Measurements from ENCODE around the gene DNAH17. TPM values are rescaled to one million over a fixed set of nuclear protein-coding genes. Genes with fewer than 3 reads are reported as not detected.

The DNAH17 gene
- total RNA-seq, 1 experiment from 2014 or later, result 0.13 TPM

DNA sequence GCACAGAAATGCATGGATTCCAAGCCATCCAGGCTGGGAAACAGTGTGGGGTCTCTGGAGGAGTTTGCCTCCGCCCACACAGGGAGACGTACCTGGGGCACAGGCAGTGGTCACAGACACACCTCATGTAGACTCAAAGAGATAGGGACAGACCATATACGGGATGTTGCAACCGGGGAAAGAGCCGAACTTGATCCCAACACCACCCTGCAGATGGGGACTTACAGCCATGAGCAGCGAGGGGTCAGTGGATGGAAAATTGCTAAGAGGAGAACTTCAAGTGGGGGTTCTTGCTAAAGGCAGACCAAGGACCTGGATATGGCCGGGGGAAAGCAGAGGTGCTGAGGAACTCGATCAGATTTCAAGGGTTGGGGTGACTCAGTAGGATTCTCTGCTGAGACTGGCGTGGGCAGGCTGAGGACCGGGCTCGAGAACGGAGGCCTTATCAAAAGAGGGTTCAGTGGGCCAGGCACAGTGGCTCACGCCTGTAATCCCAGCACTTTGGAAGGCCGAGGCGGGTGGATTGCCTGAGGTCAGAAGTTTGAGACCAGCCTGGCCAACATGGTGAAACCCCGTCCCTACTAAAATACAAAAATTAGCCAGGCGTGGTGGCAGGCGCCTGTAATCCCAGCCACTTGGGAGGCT is 12.0 kb upstream of the DNAH17 start:
- Histone ChIP-seq H3K27me3 (ENCODE audit: insufficient read depth, low read length) (no peaks in the 10 kb centered on the region), H2BK5ac (ENCODE audit: insufficient read length, low read length) (no peak overlapping the region), H3K4me1 (ENCODE audit: insufficient read depth, low read length) (no peaks in the 10 kb centered on the region), H4K91ac (ENCODE audit: insufficient read length, low read depth, low read length) (no peak overlapping the region), H3K56ac (ENCODE audit: insufficient read length, low read depth, low read length) (no peak overlapping the region), H3K79me1 (ENCODE audit: insufficient read depth, low read depth, low read length, poor library complexity, severe bottlenecking) (no peaks in the 10 kb centered on the region), H3K4me2 (ENCODE audit: insufficient read depth, insufficient read length, low read length) (no peak overlapping the region), H3K9me3 (ENCODE audit: control insufficient read depth, low read depth, low read length) (no peaks in the 10 kb centered on the region), H3K14ac (ENCODE audit: insufficient read depth, low read length) (no peak overlapping the region), H3K18ac (ENCODE audit: insufficient read length, low read depth, low read length) (no peak overlapping the region), H4K20me1 (ENCODE audit: control insufficient read depth, insufficient read depth, insufficient read length) (no peaks in the 10 kb centered on the region), H3K23ac (ENCODE audit: insufficient read length, low read depth, low read length) (no peak overlapping the region), H4K5ac (ENCODE audit: insufficient read length, low read depth, low read length) (no peak overlapping the region), H3K9ac (ENCODE audit: extremely low read depth, insufficient read length, low read length) (no peak overlapping the region), H2BK12ac (ENCODE audit: insufficient read length, low read depth, low read length) (no peak overlapping the region), H3K23me2 (ENCODE audit: insufficient read length, low read depth, low read length, poor library complexity, severe bottlenecking) (no peaks in the 10 kb centered on the region), H3K4ac (ENCODE audit: low read depth, low read length) (no peak overlapping the region), H3K79me2 (ENCODE audit: insufficient read depth, low read length) (no peaks in the 10 kb centered on the region), H4K8ac (replicated peaks; ENCODE audit: insufficient read length, low read depth, low read length) (no peak overlapping the region), H2AFZ (ENCODE audit: low read length) (no peak overlapping the region), H2BK120ac (ENCODE audit: low read depth, low read length, poor library complexity, severe bottlenecking) (no peak overlapping the region), H2AK5ac (ENCODE audit: insufficient read length, low read length) (no peak overlapping the region), H2BK15ac (ENCODE audit: low read depth, low read length) (no peak overlapping the region), H2BK20ac (ENCODE audit: low read depth, low read length, poor library complexity, severe bottlenecking) (no peak overlapping the region), H3K27ac (ENCODE audit: insufficient read length, low read depth, low read length) (no peak overlapping the region), H3T11ph (ENCODE audit: low read length) (no peak overlapping the region)
- Mint-ChIP-seq H3K4me1 (peaks cover 15% of the 10 kb centered on the region in 2 experiments), H3K27me3 (ENCODE audit: low read depth) (peaks cover 9% of the 10 kb centered on the region), H3K36me3 (ENCODE audit: insufficient read depth in 1 of 3, low read depth in 3 of 3) (no peaks in the 10 kb centered on the region; a peak in 1 of 7 replicates), H3K4me3 (no peak overlapping the region), H3K9me3 (no peaks in the 10 kb centered on the region), H3K27ac (peak overlapping the region in 1 of 3 experiments; percentile 65; a peak in 1 of 7 replicates)
- no CpG with 5 or more reads among the region's 18 CpGs for WGBS (ENCODE audit: extremely low coverage, insufficient read length, low lambda C conversion rate)
- DNase-seq, result no peak
- TF ChIP-seq, protein P1, sequence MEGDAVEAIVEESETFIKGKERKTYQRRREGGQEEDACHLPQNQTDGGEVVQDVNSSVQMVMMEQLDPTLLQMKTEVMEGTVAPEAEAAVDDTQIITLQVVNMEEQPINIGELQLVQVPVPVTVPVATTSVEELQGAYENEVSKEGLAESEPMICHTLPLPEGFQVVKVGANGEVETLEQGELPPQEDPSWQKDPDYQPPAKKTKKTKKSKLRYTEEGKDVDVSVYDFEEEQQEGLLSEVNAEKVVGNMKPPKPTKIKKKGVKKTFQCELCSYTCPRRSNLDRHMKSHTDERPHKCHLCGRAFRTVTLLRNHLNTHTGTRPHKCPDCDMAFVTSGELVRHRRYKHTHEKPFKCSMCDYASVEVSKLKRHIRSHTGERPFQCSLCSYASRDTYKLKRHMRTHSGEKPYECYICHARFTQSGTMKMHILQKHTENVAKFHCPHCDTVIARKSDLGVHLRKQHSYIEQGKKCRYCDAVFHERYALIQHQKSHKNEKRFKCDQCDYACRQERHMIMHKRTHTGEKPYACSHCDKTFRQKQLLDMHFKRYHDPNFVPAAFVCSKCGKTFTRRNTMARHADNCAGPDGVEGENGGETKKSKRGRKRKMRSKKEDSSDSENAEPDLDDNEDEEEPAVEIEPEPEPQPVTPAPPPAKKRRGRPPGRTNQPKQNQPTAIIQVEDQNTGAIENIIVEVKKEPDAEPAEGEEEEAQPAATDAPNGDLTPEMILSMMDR (conservative IDR thresholded peaks at IDR 0.05), result no peak

Measured in H9 (cell line).